HG03558 (cell line): ENCODE data around the gene RND1.
A peak's percentile ranks its signal among the peaks of the same experiment; 100 is the strongest.
"Not testable (repeated sequence)": the region's sequence is repeated elsewhere in the genome, so short reads cannot be mapped to it uniquely, and the experiment has no call there.

ENCODE experiments used
- ATAC-seq: cut with Tn5 transposase; IDR thresholded peaks from one replicate; pipeline ENCODE4 v1.9.1; 2021; ENCODE audit warnings: moderate number of reproducible peaks; ENCODE audit not compliant: unreplicated experiment; ENCODE audit errors: extremely low read depth

RND1 gene

GRCh38 chr12:48865281-48866051 lies at the start of gene RND1:
Gene RND1, minus strand, starts transcription at chr12:48865870. Its CDS starts 103 bp downstream, at chr12:48865767.
- ATAC-seq = peak; percentile 74

GRCh38 chr12:48910196-48910595 lies 44.5 kb upstream of the RND1 start:
- ATAC-seq = no peak

- ATAC-seq = not testable (repeated sequence)
These were observed 44.0 kb upstream of the RND1 start for GRCh38 chr12:48909698-48910097.

GRCh38 chr12:48907245-48907644 lies 41.6 kb upstream of the RND1 start:
- ATAC-seq = no peak

- peak; percentile 56 for ATAC-seq
These were observed 38.3 kb upstream of the RND1 start for GRCh38 chr12:48903982-48904411.

- ATAC-seq = no peak
These were observed 37.8 kb upstream of the RND1 start for GRCh38 chr12:48903363-48903981.

GRCh38 chr12:48901278-48901677 lies 35.6 kb upstream of the RND1 start:
- ATAC-seq = no peak

GRCh38 chr12:48899651-48900050 lies 34.0 kb upstream of the RND1 start:
- ATAC-seq = no peak

- no peak for ATAC-seq
These were observed 28.6 kb upstream of the RND1 start for GRCh38 chr12:48894271-48894670.

- no peak for ATAC-seq
These were observed 25.2 kb upstream of the RND1 start for GRCh38 chr12:48890657-48891418.

GRCh38 chr12:48889679-48890078 lies 24.0 kb upstream of the RND1 start:
- no peak for ATAC-seq

GRCh38 chr12:48883305-48884161 lies 17.9 kb upstream of the RND1 start:
- no peak for ATAC-seq

- no peak for ATAC-seq
These were observed 17.3 kb upstream of the RND1 start for GRCh38 chr12:48882972-48883304.

GRCh38 chr12:48882315-48882687 lies 16.6 kb upstream of the RND1 start:
- ATAC-seq = no peak

GRCh38 chr12:48881686-48882314 lies 16.1 kb upstream of the RND1 start:
- no peak for ATAC-seq

GRCh38 chr12:48880647-48881046 lies 15.0 kb upstream of the RND1 start:
- no peak for ATAC-seq

GRCh38 chr12:48878548-48878947 lies 12.9 kb upstream of the RND1 start:
- no peak for ATAC-seq

- ATAC-seq = no peak
These were observed 10.4 kb upstream of the RND1 start for GRCh38 chr12:48875944-48876515.

- ATAC-seq = not testable (repeated sequence)
These were observed 7.9 kb upstream of the RND1 start for GRCh38 chr12:48873534-48873933.

- ATAC-seq = no peak
These were observed 7.4 kb upstream of the RND1 start for GRCh38 chr12:48873096-48873495.
